H54 (cell line): ENCODE results near the gene ALDOA.

Experiments used
- DNase-seq: peaks from one replicate; pipeline ENCODE4 v3.0.0; 2011; ENCODE audit warnings: low spot score, mixed read lengths; ENCODE audit not compliant: insufficient read length
- FAIRE-seq: peaks from 3 replicates; lab custom pipeline; 2011; peaks lifted over from hg19 to GRCh38; lab: Jason Lieb, UNC
- POLR2A ChIP-seq: IDR thresholded peaks from 2 replicates; pipeline ENCODE4 v1.6.1; 2011; ENCODE audit warnings: low read depth, mild to moderate bottlenecking, low read length

The ALDOA gene

DNA sequence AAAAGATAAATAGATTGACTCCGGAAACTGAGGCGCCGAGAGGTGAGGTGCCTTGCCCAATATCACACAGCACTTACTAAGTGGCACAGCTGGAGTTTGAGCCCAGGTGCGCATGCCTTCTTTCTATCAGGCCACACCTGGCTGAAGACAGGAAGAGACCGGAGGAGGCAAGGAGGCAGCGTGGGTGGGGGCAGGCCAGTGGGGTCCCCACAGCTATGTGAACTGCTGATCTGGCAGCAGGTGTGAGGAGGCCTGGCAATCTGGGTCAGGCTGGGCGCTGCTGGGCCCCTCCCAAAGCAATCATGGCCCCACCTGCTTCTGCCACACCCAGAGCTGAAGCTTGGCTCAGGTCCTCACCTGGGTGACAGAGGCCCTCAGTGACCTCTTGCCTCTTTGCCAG is 49.7 kb downstream of the ALDOA start:
- DNase-seq (no peak), FAIRE-seq (no peak)
- no peak for TF ChIP-seq POLR2A

DNA sequence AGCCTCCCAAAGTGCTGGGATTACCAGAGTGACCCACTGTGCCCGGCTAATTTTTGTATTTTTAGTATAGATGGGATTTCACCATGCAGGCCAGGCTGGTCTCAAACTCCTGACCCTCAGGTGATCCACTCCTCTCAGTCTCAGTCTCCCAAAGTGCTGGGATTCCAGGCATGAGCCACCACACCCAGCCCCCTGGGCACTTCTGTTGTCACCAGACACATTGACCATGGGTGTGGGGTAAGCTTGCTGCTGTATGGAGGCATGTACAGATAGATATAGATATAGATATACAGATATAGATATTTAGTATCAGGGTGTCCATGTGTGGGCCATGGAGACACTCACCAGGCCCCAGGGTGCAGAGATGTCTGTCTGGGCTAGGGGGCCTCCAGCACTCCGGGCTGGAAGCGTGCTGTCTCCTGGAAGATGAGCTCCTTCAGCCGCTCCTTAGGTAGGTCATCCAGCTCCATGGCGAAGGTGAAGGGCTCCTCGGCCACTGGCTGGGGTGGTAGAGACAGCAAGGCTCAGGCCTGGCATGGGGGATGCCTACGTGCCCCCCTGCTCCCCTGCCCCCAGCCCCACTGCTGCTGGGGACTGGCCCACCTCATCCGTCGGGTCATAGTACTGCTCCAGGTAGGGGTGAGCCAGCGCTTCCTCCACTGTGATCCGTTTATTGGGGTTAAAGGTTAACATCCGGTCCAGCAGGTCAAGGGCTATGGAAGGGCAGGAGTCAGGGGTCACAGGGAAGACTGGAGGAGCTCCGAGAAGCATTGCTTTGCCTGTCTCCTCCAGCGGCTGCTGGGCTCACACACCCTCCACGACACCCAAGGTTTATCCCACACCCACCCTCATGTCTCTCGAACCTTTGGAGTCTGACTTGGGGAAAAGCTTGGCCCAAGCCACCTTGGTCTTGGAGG is 51.0 kb downstream of the ALDOA start:
- no peak for TF ChIP-seq POLR2A
- no peak for DNase-seq
- no peak for FAIRE-seq

- no peak for FAIRE-seq
- TF ChIP-seq POLR2A: no peak
- no peak for DNase-seq
Observed at GRCh38 chr16:30117768-30118167, 52.2 kb downstream of the ALDOA start.

DNA sequence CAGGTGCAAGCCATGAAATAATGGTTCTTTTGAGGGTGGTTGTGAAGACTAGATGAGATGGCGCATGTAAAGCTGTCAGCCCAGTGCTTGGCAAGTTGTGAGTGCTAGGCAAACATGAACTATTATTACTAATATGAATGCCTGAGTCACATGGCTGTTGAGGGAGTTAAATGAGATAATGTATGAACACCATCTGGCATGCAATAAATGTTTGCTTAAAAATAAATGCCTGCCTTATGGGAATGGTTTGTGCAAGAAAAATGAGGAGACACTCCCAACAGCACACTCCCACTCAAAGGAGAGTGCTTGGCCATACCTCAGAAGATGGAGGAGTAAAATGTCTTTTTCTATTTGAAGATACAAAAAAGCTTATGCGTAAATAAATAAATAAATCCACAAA is 53.9 kb downstream of the ALDOA start:
- TF ChIP-seq POLR2A: no peak
- no peak for DNase-seq
- no peak for FAIRE-seq
